Lower lobe of right lung (tissue), 2 donors: ENCODE results near the gene AFAP1. TPM values are rescaled to one million over a fixed set of nuclear protein-coding genes. Genes with fewer than 3 reads are reported as not detected.
"Not testable (repeated sequence)": the region's sequence is repeated elsewhere in the genome, so short reads cannot be mapped to it uniquely, and the experiment has no call there.

ENCODE experiments used
- ATAC-seq, 2 donors: fragments of 200-7000 bp; cut with Tn5 transposase; one replicate each; pipeline ENCODE4 v1.9.1; 2020 to 2022; ENCODE audit warnings: mild to moderate bottlenecking in 2 of 2, moderate library complexity in 2 of 2
- DNase-seq: peaks from one replicate; pipeline ENCODE4 v3.0.0-alpha.2; 2020
- H3K27ac ChIP-seq: fragments of 200-600 bp; one replicate; pipeline ENCODE4 v1.8.0; 2022
- H3K27me3 ChIP-seq: fragments of 200-600 bp; one replicate; pipeline ENCODE4 v1.8.0; 2022; ENCODE audit warnings: low read depth
- H3K36me3 ChIP-seq: fragments of 200-600 bp; one replicate; pipeline ENCODE4 v1.8.0; 2022; ENCODE audit warnings: mild to moderate bottlenecking
- H3K4me1 ChIP-seq: fragments of 200-600 bp; one replicate; pipeline ENCODE4 v1.8.0; 2022
- H3K4me3 ChIP-seq: fragments of 200-600 bp; one replicate; pipeline ENCODE4 v1.8.0; 2022; ENCODE audit warnings: mild to moderate bottlenecking
- H3K9me3 ChIP-seq: fragments of 200-600 bp; one replicate; pipeline ENCODE4 v1.8.0; 2022
- CTCF ChIP-seq: fragments of 200-600 bp; IDR thresholded peaks from one replicate; pipeline ENCODE4 v1.8.0; 2022; ENCODE audit warnings: antibody characterized with exemption, mild to moderate bottlenecking
- intact Hi-C: fragments of 100-400 bp; cut with DNase I; formaldehyde crosslinking; loops from one replicate; pipeline ENCODE4 v1.11.0; 2022
- total RNA-seq: library from RNA; stranded (reverse); fragmentation: NEBNext Ultra II Directional; extraction: Animal tissue kit (Norgen Biotek cat#: 25700); gene quantifications from one replicate; pipeline ENCODE4 v1.2.1, GENCODE V29; 2021
- donor health status: DM: no; HTN: yes; CAD: no; lungs with severe emphysema.

The AFAP1 gene
- total RNA-seq, 1 donor from 2014 or later, result 21.0 TPM

GRCh38 chr4:7926822-7927221 lies 12.8 kb downstream of the AFAP1 start:
- Histone ChIP-seq H3K27ac (no peak overlapping the region), H3K4me3 (no peak overlapping the region), H3K4me1 (peaks cover 16% of the 10 kb centered on the region), H3K9me3 (no peaks in the 10 kb centered on the region), H3K36me3 (no peaks in the 10 kb centered on the region), H3K27me3 (no peaks in the 10 kb centered on the region)
- ATAC-seq (no peak), DNase-seq (no peak)
- intact Hi-C loops, result no loop called here
- TF ChIP-seq CTCF, result no peak

- peaks cover 8% of the 10 kb centered on the region for H3K4me1 ChIP-seq
- H3K36me3 ChIP-seq, result no peaks in the 10 kb centered on the region
- no peak for ATAC-seq
- no peak for TF ChIP-seq CTCF
- no peaks in the 10 kb centered on the region for H3K9me3 ChIP-seq
- H3K27me3 ChIP-seq, result no peaks in the 10 kb centered on the region
- DNase-seq, result no peak
- H3K4me3 ChIP-seq, result no peak overlapping the region
- H3K27ac ChIP-seq, result no peak overlapping the region
- intact Hi-C loops, result no loop called here
These were observed 15.1 kb downstream of the AFAP1 start for GRCh38 chr4:7924570-7924969.

GRCh38 chr4:7924163-7924562 lies 15.5 kb downstream of the AFAP1 start:
- no peaks in the 10 kb centered on the region for H3K27me3 ChIP-seq
- no peaks in the 10 kb centered on the region for H3K36me3 ChIP-seq
- ATAC-seq (no peak), DNase-seq (no peak)
- no peaks in the 10 kb centered on the region for H3K9me3 ChIP-seq
- H3K4me1 ChIP-seq, result peaks cover 4% of the 10 kb centered on the region
- TF ChIP-seq CTCF, result no peak
- H3K27ac ChIP-seq, result no peak overlapping the region
- no peak overlapping the region for H3K4me3 ChIP-seq
- intact Hi-C loops, result no loop called here

- Histone ChIP-seq H3K4me1 (no peaks in the 10 kb centered on the region), H3K27me3 (no peaks in the 10 kb centered on the region), H3K4me3 (no peak overlapping the region), H3K9me3 (no peaks in the 10 kb centered on the region), H3K36me3 (no peaks in the 10 kb centered on the region), H3K27ac (no peak overlapping the region)
- DNase-seq (no peak), ATAC-seq (no peak)
- TF ChIP-seq CTCF, result no peak
- intact Hi-C loops, result no loop called here
These were observed 17.2 kb downstream of the AFAP1 start for GRCh38 chr4:7922466-7922865.

- TF ChIP-seq CTCF, result no peak
- DNase-seq (no peak), ATAC-seq (no peak)
- Histone ChIP-seq H3K36me3 (no peaks in the 10 kb centered on the region), H3K27ac (no peak overlapping the region), H3K27me3 (no peaks in the 10 kb centered on the region), H3K4me1 (no peaks in the 10 kb centered on the region), H3K4me3 (no peak overlapping the region), H3K9me3 (no peaks in the 10 kb centered on the region)
- intact Hi-C loops, result no loop called here
These were observed 20.7 kb downstream of the AFAP1 start for GRCh38 chr4:7918981-7919380.

GRCh38 chr4:7918187-7918586 lies 21.5 kb downstream of the AFAP1 start:
- H3K4me1 ChIP-seq, DNase-seq, intact Hi-C loops, H3K4me3 ChIP-seq, ATAC-seq, H3K9me3 ChIP-seq, H3K36me3 ChIP-seq, H3K27ac ChIP-seq, H3K27me3 ChIP-seq: not testable (repeated sequence)
